GM18867 (cell line): ENCODE measurements around the gene BMP3.

Experiments used
- ATAC-seq: cut with Tn5 transposase; IDR thresholded peaks from one replicate; pipeline ENCODE4 v1.9.1; 2021; ENCODE audit warnings: mild to moderate bottlenecking, moderate library complexity; ENCODE audit not compliant: unreplicated experiment

The BMP3 gene

GRCh38 chr4:81102107-81102506, 71.6 kb downstream of the BMP3 start:
- ATAC-seq: no peak

GRCh38 chr4:81106150-81106549, 75.6 kb downstream of the BMP3 start:
- ATAC-seq: no peak
